Stimulated activated CD4-positive, alpha-beta T cell treated with anti-CD3 and anti-CD28 coated beads, Interleukin-2, amount 100 ng/mL, for 4 hours (primary cell): ENCODE measurements around the gene STX12.
"Not testable (repeated sequence)": the region's sequence is repeated elsewhere in the genome, so short reads cannot be mapped to it uniquely, and the experiment has no call there.

Experiments used
- DNase-seq: peaks from one replicate; pipeline ENCODE4 v3.0.0-alpha.2; 2020; ENCODE audit warnings: low read depth

Gene STX12

DNA sequence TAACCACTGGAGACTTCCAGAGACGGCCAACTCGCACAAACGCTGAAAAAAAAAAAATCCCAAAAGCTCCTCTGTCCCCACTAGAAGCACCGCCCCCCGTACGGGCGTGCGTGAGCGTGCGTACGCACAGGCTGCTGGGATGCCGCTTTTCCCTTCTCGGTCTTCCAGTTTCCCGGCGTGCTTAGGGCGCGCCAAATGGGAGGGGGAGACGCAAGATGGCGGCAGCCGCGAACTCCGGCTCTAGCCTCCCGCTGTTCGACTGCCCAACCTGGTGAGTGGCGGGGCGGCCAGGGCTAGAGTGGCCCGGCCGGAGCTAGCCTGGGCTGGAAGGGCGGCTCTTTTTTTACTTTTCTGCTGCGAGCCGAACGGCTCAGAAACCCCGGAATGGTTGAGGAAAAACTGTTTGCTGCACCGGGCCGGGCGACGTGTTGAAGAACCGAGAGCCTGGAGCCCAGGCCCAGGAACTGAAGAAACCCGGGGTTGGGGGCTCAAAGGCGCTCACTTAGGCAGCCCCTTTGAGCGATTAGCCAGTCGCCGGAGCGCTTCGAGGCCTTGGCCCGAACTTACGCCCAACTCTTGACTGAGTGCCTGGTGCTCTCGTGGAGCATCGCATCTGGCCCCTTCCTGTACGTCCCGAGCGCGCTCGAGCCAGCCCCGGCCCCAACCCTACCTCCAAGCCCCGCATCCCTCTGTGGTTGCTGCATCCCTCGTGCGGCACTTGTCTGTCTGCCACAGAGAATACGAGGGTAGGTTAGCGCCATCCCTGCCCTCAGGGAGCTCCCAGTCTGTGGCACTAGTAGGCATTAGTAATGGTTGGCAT lies 57.8 kb downstream of the STX12 start, which contains the start of gene PPP1R8:
TSS of gene PPP1R8 (plus strand) at position 162 of the 820 bp plus-strand sequence. CDS start at position 216, 54 bp downstream.
- peak; percentile 87 for DNase-seq

DNA sequence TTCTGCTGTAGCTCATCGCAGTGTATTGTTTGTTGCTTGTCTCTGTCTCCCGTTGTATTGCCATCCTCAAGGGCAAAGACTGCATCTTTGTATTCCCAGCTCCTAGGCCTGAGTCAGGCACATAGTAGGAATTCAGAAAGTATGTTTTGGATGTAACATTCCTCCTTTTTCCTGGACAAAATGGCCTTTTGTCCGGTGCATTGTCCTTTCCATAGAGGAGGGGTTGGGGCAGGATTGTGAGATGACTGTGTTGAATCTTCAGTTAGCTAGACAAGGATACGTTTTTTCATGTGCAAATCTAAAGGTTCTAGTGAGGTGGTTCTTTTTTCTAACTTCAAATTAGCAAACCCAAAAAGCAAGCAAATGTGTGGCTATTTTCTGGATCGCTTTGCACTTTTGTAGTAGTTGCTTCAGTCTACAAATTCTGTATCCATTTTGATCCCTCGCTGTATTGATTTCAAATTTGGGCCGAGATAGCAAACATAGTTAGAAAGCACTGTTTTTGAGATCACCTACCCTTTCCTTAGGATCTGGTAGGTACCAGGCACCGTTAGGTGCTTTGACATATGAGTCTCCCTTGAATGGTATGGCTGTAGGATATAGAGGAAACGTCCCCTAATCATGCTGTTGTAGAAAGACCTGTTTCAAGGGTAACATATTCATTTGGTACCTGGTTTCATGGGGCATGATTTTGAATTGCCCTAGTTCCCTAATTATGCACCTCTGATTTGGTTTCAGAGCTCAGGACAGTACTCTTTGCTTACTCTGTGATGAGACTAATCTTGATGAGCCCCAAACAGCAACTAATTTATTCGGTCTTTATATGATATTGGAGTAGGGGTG lies 58.8 kb downstream of the STX12 start:
- no peak for DNase-seq

DNA sequence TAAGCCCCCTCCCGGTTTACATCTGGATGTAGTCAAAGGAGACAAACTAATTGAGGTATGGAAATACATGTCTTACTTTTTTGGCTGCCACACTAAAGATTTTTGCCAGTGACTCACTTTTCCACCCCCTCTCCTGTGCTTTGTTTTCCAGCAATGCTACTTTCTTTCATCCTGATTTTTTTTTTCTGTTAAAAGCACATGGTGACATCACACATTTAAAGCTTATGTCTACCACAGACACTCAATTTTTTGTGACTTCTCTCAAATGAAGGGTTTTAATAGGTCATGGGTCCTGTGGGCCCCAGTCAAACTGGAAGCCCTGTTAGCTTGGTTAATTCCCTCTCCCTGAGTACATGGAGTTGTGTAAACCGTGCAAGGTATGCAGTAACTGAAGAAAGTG lies 59.7 kb downstream of the STX12 start:
- no peak for DNase-seq

DNA sequence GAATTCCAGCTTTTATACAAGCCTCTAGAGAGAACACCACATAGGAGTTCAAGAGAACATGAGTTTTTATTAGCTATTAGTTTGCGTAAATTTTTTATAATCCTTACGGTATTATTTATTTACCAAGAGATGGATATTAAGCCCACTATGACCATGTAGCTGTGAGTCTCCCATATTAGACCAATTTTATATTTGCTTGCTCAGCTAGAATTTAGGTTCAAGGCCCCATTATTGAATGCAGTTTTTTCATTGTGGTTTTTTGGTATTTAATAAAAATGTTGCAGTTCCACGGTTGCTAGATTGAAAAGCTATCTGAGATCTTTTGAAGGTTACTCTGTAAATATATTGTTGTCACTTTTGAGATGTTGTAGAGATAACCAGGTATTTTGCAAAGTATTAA lies 60.5 kb downstream of the STX12 start:
- DNase-seq = no peak

DNA sequence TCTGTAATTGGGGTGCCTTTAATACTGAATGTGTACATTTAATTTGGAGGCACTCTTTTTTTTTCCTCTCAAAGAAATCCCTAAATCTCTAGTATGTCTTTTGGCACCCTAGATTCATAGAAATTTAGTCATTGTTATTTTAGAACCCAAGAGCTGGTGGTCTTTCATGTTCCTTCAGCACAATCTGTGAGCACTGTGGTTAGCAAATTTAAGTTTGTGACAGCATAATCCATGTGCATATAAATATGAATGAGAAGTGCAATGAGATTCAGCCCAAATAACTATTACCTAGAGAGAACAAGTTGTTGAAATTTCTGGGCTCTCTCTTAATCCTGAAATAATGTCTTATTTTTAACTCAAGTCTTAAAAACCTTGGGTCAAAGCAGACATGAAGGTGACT lies 62.0 kb downstream of the STX12 start:
- no peak for DNase-seq

DNA sequence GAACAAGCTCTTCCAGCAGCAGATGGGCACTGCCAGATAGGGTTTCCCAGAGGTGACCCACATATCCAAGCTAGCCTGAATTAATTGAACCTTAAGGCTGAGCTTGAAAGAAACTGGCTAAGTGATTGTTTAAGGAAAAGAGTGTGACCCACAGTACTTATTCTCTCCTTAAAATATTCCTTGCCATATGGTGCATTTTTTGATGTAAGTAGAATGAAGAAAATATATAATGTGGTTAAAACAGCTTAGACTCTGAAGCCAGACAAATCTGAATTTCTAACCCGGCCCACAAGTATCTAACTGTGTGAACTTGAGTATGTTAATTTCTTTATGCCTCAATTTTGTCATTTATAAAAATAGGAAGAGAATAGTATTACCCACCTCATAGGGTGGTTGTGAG lies 62.5 kb downstream of the STX12 start:
- DNase-seq = no peak

DNA sequence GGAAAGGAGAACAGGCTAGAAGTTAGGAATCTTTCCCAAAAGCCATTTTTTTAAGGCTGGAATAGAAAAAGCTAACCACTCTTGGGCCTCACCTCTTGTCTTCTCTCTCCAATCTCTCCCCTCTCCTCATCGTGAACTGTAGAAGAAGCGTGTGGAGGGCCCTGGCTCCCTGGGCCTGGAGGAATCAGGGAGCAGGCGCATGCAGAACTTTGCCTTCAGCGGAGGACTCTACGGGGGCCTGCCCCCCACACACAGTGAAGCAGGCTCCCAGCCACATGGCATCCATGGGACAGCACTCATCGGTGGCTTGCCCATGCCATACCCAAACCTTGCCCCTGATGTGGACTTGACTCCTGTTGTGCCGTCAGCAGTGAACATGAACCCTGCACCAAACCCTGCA lies 76.9 kb downstream of the STX12 start:
- DNase-seq = no peak

DNA sequence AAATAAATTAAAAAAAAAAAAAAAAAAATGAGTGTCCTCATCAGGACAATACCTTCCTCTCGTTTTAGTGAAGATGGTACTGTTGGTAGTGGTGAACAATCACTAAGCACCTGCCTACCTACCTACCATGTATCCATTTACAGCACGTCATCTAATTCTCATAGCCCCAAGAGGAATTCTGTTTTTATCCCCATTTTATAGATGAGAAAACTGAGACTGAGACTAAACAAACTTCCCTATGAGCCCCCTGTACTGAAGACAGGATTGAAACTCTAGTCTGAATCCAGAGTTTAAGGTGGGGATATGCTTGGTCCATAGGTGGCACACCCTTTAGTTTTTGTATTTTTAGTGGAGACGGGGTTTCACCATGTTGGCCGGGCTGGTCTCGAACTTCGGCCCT lies 82.1 kb downstream of the STX12 start:
- no peak for DNase-seq

DNA sequence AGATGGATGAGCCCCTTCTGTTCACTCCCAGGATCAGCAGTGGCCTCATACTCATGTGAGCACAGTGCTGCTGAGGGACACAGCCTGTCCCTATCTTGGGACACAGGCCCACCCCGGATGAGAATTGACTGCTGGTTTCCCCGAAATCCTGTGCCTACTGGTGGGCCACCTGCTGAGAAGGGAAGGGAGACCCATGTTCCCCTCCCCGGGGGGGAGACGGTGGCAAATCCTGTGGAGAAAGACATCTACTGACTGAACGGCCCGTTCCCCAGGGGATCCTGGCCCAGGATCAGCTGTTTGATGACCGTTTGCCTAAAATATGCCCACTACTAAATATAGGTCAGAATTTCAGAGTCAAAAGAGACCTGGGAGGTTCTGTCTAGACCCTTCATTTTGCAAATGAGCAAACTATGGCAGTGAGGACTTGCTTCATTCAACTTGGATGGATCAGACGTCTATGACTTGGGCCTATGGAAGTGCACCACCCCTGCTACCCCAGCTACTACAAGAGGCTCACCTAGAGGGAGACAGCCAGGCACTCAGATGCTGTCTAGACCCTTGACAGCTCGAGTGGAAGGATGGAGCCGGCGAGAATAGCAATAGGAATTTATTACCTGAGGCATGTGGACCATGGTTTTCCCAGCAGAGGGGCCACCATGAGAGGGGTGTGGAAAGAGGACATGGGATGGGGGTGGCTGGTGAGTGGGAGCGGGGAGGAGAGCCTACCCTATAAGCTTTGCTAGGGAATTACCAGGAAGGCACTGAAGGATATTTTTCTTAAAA lies 83.7 kb downstream of the STX12 start:
- no peak for DNase-seq

DNA sequence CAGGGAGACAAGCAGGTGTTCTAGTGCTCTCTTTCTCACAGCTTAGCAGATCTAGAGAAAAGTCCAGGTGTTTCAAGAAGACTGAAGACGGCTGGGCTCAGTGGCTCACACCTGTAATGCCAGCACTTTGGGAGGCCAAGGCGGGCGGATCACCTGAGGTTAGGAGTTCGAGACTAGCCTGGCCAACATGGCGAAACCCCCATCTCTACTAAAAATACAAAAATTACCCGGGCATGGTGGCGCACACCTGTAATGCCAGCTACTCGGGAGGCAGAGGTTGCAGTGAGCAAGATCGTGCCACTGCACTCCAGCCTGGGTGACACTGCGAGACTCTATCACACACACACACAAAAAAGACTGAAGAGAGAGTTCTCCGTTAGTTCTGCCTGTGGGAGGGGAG lies 84.5 kb downstream of the STX12 start:
- DNase-seq = not testable (repeated sequence)

DNA sequence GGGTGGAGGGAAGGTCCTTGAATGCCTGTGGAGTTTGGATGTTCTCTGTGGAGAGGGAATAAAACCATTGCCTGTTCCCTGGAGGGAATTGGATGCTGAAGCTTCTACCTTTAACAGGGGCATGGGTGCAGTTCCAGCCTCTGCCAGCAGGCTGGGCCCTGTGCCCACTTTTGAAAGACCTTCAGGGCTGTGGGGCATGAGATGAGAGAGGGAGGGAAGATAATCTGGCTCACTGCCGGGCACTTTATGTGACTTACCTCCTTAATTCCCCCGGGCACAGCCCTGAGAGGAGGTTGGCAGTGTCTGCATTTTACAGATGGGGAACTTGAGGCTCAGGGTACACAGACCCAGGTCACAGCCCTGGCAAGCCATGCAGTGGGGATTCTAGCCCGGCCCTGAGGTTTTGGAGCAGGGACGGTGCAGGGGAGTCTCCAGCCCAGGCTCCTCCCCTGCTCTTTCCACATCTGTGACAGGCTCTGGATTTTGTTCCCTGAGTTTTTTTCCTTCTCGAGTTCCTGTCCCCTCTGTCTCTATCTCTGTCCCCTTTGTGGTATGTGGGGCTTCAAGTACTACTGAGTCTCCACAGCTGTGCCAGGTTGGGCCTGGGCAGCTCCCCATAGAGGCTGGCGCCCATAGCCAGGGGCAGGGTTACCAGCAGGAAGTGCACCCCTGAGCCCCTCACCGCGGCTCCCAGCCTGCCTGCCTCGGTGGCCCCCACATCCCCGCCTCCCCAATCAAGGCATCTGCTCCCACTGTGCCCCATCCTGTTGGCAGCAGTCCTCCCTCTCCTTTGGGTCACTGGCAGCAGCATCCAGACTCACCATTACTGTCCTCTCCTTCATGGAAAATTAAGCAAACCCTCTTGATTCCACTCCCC lies 85.3 kb downstream of the STX12 start:
- peak; percentile 77 for DNase-seq

DNA sequence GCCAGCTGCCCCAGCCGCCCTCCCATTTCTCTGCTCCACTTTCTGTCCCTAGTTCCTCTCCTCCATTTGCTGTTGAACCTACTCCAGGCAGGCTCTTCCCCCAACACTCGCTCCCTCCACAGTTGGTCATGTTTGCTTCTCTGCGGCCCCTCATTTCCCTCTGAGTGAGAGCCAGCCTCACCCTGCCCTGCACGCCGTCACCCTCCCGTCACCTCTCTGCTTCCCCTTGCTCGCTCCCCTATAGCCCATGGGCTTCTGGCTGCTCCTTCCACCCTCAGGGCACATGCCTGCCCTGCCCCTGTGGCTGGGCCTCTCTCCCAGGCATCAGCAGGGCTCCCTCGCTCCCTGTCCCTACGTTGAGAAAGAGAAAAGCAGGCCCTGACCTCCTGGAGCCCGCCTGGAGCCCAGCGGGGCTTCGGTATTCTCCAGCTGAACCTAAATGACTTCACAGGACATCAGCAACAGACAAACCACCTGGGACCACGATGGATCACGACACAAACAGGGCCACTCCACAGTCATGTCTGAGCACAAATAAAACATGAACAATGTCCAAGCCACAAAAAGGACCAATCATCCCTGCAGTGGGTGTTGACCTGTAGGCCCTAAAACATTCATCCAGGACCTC lies 86.0 kb downstream of the STX12 start:
- DNase-seq = no peak

DNA sequence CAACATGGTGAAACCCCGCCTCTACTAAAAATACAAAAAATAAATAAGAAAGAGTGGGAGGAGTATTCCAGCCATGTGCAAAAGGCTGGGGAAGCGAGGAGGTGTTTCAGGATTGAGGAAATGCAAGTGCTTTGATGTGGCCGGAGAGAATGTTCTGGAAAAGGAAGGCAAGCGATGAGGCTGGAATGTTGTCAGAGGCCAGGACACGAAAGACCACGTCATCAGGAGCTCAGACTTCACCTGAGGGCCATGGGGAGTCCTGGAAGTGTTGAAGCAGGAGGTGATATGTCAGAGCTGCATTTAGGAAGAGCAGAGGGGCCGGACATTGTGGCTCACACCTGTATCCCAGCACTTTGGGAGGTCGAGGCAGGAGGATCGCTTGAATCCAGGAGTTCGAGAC lies 88.4 kb downstream of the STX12 start:
- DNase-seq = no peak

DNA sequence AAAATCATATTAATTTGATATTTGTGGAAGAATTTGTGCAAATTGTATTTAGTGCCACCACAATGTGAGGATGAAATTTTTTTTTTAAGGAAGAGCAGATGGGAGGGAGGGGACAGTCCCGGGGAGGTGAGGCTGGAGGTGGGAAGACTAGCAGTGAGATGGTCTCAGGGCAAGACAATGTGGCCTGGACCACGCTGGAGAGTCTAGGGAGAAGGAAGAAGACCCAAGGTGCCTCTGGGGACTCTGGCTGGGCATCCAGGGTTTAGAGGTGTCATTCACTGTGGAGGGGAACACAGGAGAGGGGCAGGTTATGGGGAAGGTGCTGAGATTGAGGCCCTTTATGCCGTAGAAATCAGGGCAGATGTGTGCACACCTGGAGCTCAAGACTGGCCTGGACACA lies 89.0 kb downstream of the STX12 start:
- no peak for DNase-seq

DNA sequence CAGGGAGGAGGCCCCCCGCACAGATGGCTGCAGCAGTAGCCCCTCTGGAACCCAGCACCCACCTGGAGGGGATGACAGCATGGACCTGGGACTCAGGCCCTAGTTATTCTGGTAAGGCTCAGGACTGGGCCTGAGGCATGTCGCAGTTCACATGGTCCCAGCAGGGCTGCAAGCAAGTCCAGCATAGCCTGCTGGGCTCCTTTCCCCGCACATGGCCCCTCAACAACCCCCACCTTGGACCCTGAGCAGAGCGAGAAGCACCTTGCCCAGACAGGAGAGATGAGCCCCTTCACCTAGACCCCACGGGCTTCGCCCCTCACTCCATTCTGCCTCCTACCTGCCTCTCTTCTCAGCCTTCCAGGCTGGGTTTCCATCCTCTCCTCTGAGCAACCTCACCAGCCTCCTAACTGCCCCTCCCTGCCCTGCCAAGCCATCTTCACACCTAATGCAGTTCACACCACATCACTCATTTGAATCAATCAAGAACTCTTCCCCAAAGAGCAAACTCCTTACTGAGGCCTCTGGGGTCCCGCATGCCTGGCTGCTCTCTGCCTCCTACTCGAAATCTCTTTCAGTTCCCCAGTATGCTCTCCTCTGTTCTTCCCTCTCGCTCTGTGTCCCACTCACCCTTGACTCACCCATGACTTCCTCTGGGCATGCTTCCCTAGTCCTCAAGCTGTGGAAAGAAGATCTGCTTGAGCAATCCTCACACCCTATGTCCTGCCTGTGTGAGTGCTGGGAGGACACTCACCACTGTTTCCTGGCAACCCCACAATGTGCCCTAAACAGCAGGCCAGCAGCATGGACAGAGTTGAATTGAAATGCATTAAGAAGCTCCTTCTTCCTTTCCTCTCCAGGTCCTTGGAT lies 89.9 kb downstream of the STX12 start:
- DNase-seq = no peak

DNA sequence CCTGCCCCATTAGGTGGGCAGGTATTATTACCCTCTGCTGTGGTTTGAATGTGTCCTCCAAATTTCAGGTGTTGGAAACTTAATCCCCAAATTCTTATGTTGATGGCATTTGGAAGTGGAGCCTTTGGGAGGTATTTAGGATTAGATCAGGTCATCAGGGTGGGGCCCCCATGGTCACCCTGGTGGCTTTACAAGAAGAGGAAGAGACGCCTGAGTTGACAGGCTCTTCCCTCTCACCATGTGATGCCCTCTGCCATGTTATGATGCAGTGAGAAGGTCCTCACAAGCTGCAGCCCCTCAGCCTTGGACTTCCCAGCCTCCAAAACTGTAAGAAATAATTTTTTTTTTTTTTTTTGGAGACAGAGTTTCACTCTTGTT lies 90.5 kb downstream of the STX12 start:
- DNase-seq = no peak

DNA sequence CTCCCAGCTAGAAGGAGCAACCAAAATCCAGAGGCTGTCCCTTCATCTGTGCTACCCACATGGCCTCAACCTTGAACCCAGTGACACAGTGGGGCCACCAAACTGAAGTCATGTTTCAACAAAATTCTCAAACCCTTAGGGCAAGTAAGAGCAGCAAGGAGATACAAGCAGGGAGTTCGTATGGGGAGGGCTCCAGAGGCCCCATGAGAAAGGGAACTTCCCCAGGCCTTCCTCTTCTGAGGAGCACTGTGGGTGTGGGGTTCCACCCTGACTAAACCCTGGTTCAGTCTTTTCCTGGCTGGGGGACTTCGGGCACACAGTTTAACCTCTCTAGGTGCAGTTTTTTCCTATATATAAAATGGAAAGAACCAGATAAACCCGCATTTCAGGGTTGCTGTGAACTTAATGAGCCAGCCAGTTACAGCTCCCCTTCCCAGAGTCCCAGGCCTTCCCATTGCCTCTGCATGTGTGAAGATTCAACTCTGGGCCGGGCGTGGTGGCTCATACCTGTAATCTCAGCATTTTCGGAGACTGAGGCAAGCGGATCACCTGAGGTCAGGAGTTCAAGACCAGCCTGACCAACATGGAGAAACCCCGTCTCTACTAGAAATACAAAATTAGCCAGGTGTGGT lies 91.4 kb downstream of the STX12 start:
- peak; percentile 41 for DNase-seq

DNA sequence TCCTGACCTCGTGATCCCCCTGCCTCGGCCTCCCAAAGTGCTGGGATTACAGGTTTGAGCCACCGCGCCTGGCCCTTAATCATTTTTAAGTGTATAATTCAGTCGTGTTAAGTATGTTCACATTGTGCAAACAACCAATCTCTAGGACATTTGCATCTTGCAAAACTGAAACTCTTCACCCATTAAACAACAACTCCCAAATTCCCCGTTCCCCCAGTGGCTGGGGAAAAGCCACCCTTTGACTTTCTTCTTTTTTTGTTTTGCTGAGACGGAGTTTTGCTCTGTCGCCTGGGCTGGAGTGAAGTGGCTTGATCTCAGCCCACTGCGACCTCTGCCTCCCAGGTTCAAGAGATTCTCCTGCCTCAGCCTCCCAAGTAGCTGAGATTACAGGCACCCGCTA lies 92.8 kb downstream of the STX12 start:
- DNase-seq = no peak

DNA sequence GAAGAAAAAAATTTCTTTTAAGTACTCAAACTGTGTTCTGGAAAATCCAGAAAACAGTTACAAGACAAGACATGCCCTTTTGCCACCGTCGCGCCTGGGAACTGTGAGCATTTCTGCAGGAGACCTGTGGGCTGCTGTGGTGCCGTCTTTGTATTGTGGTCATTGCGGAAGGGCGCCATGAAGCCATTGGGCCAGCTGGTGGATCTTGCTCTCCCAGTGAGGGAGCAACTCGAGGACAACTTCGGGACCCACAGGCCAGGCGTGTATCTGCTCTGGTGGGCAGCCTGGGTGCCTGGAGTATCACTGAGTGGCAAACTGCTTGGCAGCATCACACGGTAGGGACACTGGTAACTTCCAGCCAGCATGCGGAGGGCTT lies 95.5 kb downstream of the STX12 start:
- DNase-seq = no peak
